ENCODE measurements around the gene RIMKLA. TPM values are rescaled to one million over a fixed set of nuclear protein-coding genes. Genes with fewer than 3 reads are reported as not detected.

The RIMKLA gene
- total RNA-seq, 1 donor from 2014 or later = 0.07 TPM

GRCh38 chr1:42427240-42427639 lies 46.6 kb downstream of the RIMKLA start:
- DNase-seq (ENCODE audit: low read depth, low spot score) = peak; percentile 56

- DNase-seq (ENCODE audit: low read depth, low spot score) = no peak
Measured at GRCh38 chr1:42429603-42430002, 49.0 kb downstream of the RIMKLA start.

DNA sequence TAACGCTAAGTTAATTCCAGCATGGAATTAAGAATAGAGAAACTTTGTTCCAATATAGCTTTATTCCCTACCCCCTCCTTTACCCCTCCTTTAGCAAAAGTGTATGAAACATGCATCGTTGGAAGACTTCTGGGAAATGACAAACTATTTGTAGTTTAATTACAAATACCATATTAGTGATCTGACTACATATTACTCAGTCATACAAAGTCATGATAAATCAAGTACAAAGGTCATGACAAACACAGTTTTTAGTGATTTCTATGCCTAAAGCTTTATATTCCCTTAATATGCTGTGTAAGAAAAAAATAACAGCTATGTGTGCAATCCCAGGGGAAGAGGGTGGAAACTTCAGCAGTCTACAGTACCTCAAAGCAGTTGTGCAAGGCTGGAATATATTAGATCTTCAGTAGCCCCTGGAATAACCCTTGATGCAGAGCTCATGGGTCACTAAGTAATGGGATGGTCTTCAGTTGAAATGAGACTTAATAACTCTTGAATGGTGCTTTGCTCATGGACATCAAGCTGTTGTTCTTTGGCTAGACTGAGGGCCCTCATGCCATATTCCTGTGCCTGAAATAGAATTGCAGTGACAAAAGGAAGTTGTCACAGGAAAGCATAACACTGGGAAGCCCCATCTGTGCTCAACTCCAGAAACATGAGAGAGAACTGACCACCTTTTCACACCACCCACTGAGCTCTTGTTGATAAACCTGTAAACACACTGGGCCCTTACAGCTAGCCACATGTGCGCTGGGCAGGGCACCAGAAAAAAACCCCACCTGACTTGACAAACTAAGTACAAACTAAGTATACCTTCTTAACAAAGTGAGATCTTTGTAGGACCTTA lies 49.9 kb downstream of the RIMKLA start:
- DNase-seq (ENCODE audit: low read depth, low spot score) = no peak

- no peak for DNase-seq (ENCODE audit: low read depth, low spot score)
Measured at GRCh38 chr1:42431514-42431913, 50.9 kb downstream of the RIMKLA start.

GRCh38 chr1:42432714-42433113 lies 52.1 kb downstream of the RIMKLA start:
- no peak for DNase-seq (ENCODE audit: low read depth, low spot score)

GRCh38 chr1:42433369-42433768 lies 52.8 kb downstream of the RIMKLA start:
- DNase-seq (ENCODE audit: low read depth, low spot score) = no peak

- no peak for DNase-seq (ENCODE audit: low read depth, low spot score)
Measured at GRCh38 chr1:42434340-42434739, 53.7 kb downstream of the RIMKLA start.

- DNase-seq (ENCODE audit: low read depth, low spot score) = peak; percentile 63
Measured at GRCh38 chr1:42439940-42440339, 59.3 kb downstream of the RIMKLA start.

GRCh38 chr1:42442662-42443061 lies 62.1 kb downstream of the RIMKLA start:
- DNase-seq (ENCODE audit: low read depth, low spot score) = no peak

GRCh38 chr1:42449256-42449655 lies 68.7 kb downstream of the RIMKLA start:
- DNase-seq (ENCODE audit: low read depth, low spot score) = no peak

DNA sequence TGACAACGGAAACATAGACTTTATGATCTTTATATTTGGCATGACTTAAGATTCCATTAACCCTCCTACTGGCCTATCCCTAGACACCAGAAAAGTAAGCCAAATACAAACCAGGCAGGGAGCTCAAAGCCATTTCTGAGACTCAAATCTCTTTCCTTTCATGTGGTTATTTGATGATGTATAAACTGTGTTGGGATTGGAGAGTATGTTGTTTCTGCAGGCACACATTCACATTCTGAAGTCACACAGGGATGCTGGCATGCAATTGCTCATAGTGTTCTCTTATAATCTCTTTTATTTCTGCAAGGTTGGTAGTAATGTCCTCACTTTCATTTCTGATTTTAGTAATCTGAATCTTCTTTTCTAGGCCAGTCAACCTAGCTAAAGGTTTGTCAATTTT lies 69.5 kb downstream of the RIMKLA start:
- DNase-seq (ENCODE audit: low read depth, low spot score) = no peak

GRCh38 chr1:42453386-42453785 lies 72.8 kb downstream of the RIMKLA start:
- DNase-seq (ENCODE audit: low read depth, low spot score) = no peak

DNA sequence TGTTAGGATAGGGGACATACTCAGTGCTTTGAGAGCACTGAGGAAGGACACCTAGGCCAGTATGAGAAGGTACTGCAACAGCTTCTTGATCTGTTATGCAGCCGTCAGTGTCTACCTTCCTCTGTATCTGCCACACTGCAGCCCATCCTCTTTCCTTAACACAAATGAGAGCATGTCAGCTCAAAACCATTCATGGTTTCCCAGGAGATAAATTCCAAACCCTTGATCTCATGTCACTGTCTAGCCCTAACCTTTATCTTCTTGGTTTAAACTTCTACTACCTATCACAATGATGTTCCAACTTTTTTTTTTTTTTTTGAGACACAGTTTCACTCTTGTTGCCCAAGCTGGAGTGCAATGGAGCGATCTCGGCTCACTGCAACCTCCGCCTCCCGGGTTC lies 73.8 kb downstream of the RIMKLA start:
- DNase-seq (ENCODE audit: low read depth, low spot score) = no peak

- DNase-seq (ENCODE audit: low read depth, low spot score) = peak; percentile 62
Measured at GRCh38 chr1:42456010-42456753, 75.6 kb downstream of the RIMKLA start, which contains the start of the genes PPCS and ZMYND12. Gene PPCS (plus strand): TSS chr1:42456543. CDS start chr1:42456566, 23 bp downstream. Gene ZMYND12 (minus strand): TSS chr1:42456022. CDS start chr1:42455997, 25 bp downstream.

GRCh38 chr1:42456754-42457089 lies 76.1 kb downstream of the RIMKLA start:
- peak; percentile 24 for DNase-seq (ENCODE audit: low read depth, low spot score)

- DNase-seq (ENCODE audit: low read depth, low spot score) = no peak
Measured at GRCh38 chr1:42461196-42461595, 80.6 kb downstream of the RIMKLA start.

DNA sequence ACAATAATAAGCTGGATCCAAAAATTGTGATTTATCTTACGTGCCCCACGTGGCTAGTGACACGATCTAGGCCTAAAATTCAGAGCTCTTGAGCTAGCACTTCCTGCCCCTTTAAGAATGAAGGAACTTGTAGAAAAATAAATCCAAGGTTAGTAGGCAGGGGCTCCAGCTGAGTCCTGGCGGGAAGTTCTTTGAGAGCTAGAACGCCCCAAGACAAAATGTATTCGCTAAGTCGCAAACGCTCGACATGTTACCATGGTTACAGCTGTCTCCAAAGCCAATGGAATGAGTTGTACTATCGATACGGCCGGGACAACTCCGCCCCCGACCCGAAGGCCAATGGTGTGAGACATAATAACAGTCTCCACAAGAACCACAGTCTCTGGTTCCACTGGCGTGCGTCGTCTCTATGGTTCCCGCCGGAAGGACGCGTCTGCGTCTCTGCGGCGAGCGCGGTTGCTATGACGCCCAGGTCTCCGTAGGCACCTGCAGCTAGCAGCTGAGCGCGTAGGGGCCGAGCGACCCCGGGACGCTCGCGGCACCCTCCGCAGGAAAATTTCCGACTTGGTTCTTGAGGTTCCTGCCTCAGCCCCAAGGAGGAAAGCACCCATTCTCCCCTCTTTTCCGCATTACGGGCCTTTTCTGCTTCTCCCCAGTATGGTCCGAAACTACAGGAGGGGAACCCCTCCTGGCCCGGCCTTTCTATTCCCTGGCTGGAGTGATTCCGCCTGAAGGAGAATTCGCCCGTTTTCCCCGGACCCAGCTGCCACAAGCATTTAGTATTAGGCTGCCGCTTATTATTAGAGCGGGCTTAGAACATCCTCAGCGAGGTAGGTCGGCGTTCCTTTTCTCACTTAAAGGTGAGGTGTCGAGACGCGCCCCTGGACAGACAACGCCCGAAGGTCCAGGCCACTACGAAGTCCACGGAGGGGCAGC lies 82.5 kb downstream of the RIMKLA start, which contains the start of gene CCDC30:
Gene CCDC30, plus strand, starts transcription at position 459 of the 936 bp plus-strand sequence. CDS start 17,266 bp downstream, outside the sequence.
- peak; percentile 88 for DNase-seq (ENCODE audit: low read depth, low spot score)

- DNase-seq (ENCODE audit: low read depth, low spot score) = no peak
Measured at GRCh38 chr1:42463921-42464320, 83.3 kb downstream of the RIMKLA start.

GRCh38 chr1:42466030-42466429 lies 85.4 kb downstream of the RIMKLA start:
- DNase-seq (ENCODE audit: low read depth, low spot score) = no peak

- no peak for DNase-seq (ENCODE audit: low read depth, low spot score)
Measured at GRCh38 chr1:42469727-42470126, 89.1 kb downstream of the RIMKLA start.
